HCT116 (cell line): ENCODE data around the gene CISD1. TPM values are rescaled to one million over a fixed set of nuclear protein-coding genes. Genes with fewer than 3 reads are reported as not detected.

Source experiments
- ATAC-seq: fragments of 200-7000 bp; cut with Tn5 transposase; 2 replicates; pipeline ENCODE4 v1.9.1; 2020; ENCODE audit warnings: mild to moderate bottlenecking, moderate library complexity
- BruUV-seq: library from RNA; stranded (reverse); fragments of 400-500 nt; replicated peaks from 2 replicates; lab custom pipeline; 2021; lab: Mats Ljungman, UMichigan
- CTCF ChIA-PET: fragments of 300-600 bp; sonication (Branson Sonifier 250); formaldehyde crosslinking; loops from one replicate; lab custom pipeline; 2021; ENCODE audit warnings: antibody characterized with exemption; lab: Charles Lee
- POLR2A ChIA-PET: fragments of 300-600, 350-600 bp; sonication (Branson Sonifier 250); formaldehyde crosslinking; loops from one replicate; lab custom pipeline; 2021; ENCODE audit warnings: antibody characterized with exemption; lab: Charles Lee
- RAD21 ChIA-PET, 2 experiments: fragments of 300-600 bp; sonication (Branson Sonifier 250); formaldehyde crosslinking; loops; one replicate each; lab custom pipeline; 2023; ENCODE audit warnings: low total read pairs in 2 of 2; ENCODE audit not compliant: uncharacterized antibody in 2 of 2, unreplicated experiment in 2 of 2, low non-redundant PET in 1 of 2; lab: Charles Lee
- DNase-seq: peaks from one replicate; pipeline ENCODE4 v3.0.0-alpha.2; 2010; ENCODE audit warnings: low read depth, low spot score
- H2AFZ ChIP-seq: fragments of 200-600 bp; shearing (Covaris generic), sonication (generic); 2 replicates; pipeline ENCODE4 v1.6.1; 2017; ENCODE audit warnings: low read depth, mixed run types, mixed read lengths, antibody characterized with exemption, low read length; ENCODE audit not compliant: poor library complexity, severe bottlenecking
- H3K27ac ChIP-seq: 2 replicates; pipeline ENCODE4 v1.5.1; 2012; ENCODE audit warnings: low read depth, low read length
- H3K27me3 ChIP-seq: fragments of 200-600 bp; sonication (generic); 2 replicates; pipeline ENCODE4 v1.6.1; 2016; ENCODE audit warnings: mixed run types, low read length, mixed read lengths; ENCODE audit not compliant: insufficient read depth
- H3K36me3 ChIP-seq, 2 experiments: fragments of 200-500 bp in 1 of 2; fragments of 200-600 bp in 1 of 2; sonication (Bioruptor generic) in 1 of 2; sonication (generic) in 1 of 2; 2 replicates each; pipeline versions ENCODE4 v1.5.1 to v1.6.1; 2014 to 2016; ENCODE audit warnings: low read length in 2 of 2, inconsistent platforms in 1 of 2, mixed read lengths in 1 of 2, mixed run types in 1 of 2; ENCODE audit not compliant: insufficient read depth in 2 of 2, control insufficient read depth in 1 of 2
- H3K4me1 ChIP-seq, 2 experiments: fragments of 200-600 bp in 1 of 2; sonication (generic) in 1 of 2; 2 replicates each; pipeline versions ENCODE4 v1.5.1 to v1.6.1; 2012 to 2017; ENCODE audit warnings: low read length in 2 of 2, inconsistent platforms in 1 of 2, mild to moderate bottlenecking in 1 of 2, mixed read lengths in 1 of 2, mixed run types in 1 of 2, moderate library complexity in 1 of 2; ENCODE audit not compliant: insufficient read depth in 2 of 2, control insufficient read depth in 1 of 2
- H3K4me2 ChIP-seq: fragments of 200-600 bp; sonication (generic); 2 replicates; pipeline ENCODE4 v1.6.1; 2017; ENCODE audit warnings: mixed run types, low read length, mixed read lengths
- H3K4me3 ChIP-seq, 2 experiments: fragments of 200-600 bp in 1 of 2; sonication (generic) in 1 of 2; replicated peaks in 1 of 2; 2 replicates each; pipeline ENCODE4 v1.5.1; 2011 to 2016; ENCODE audit warnings: low read length in 2 of 2, control low read depth in 1 of 2, low read depth in 1 of 2, mild to moderate bottlenecking in 1 of 2, mixed read lengths in 1 of 2, mixed run types in 1 of 2
- H3K79me2 ChIP-seq: fragments of 200-600 bp; sonication (generic); 2 replicates; pipeline ENCODE4 v1.6.1; 2017; ENCODE audit warnings: mild to moderate bottlenecking, mixed run types, low read length, moderate library complexity, mixed read lengths; ENCODE audit not compliant: insufficient read depth
- H3K9ac ChIP-seq: fragments of 200-600 bp; sonication (generic); 2 replicates; pipeline ENCODE4 v1.6.1; 2016; ENCODE audit warnings: low read length, mixed read lengths
- H3K9me2 ChIP-seq: fragments of 200-600 bp; sonication (generic), shearing (Covaris generic); 2 replicates; pipeline ENCODE4 v1.6.1; 2017; ENCODE audit warnings: mixed run types, mild to moderate bottlenecking, moderate library complexity; ENCODE audit not compliant: insufficient read depth
- H3K9me3 ChIP-seq, 2 experiments: fragments of 200-500 bp in 1 of 2; fragments of 200-600 bp in 1 of 2; sonication (Bioruptor generic) in 1 of 2; sonication (generic) in 1 of 2; 2 replicates each; pipeline ENCODE4 v1.6.1; 2014 to 2017; ENCODE audit warnings: low read length in 2 of 2, mixed read lengths in 2 of 2, inconsistent platforms in 1 of 2, low read depth in 1 of 2, mild to moderate bottlenecking in 1 of 2, mixed run types in 1 of 2, moderate library complexity in 1 of 2; ENCODE audit not compliant: control insufficient read depth in 1 of 2, insufficient read depth in 1 of 2
- H4K20me1 ChIP-seq: fragments of 200-600 bp; sonication (generic), shearing (Covaris generic); 2 replicates; pipeline ENCODE4 v1.6.1; 2017; ENCODE audit warnings: mixed run types, mild to moderate bottlenecking, moderate library complexity; ENCODE audit not compliant: insufficient read depth
- EZH2 ChIP-seq: fragments of 200-600 bp; sonication (generic); IDR thresholded peaks from 2 replicates; pipeline ENCODE4 v1.6.1; 2017; ENCODE audit warnings: antibody characterized with exemption, mixed run types
- SRF ChIP-seq: IDR thresholded peaks from 2 replicates; pipeline ENCODE4 v1.6.1; 2012; ENCODE audit warnings: low read depth
- YY1 ChIP-seq: IDR thresholded peaks from 2 replicates; pipeline ENCODE4 v1.6.1; 2011; ENCODE audit warnings: low read length, low read depth, moderate library complexity, mild to moderate bottlenecking; ENCODE audit not compliant: insufficient replicate concordance; ENCODE audit errors: extremely low read depth
- intact Hi-C: fragments of 100-400 bp; cut with micrococcal nuclease; formaldehyde crosslinking; loops from 2 replicates; pipeline ENCODE4 v1.10.0; 2022
- total RNA-seq: library from RNA; stranded (reverse); gene quantifications from one replicate; pipeline ENCODE4 v1.2.1, GENCODE V29; 2021; ENCODE audit not compliant: unreplicated experiment
- TF ChIP-seq, protein P1 (sequence below): IDR thresholded peaks from 2 replicates; pipeline ENCODE4 v1.6.1; 2012; ENCODE audit warnings: low read depth

Gene CISD1
- total RNA-seq, 1 experiment from 2014 or later: 47.3 TPM

GRCh38 chr10:58330431-58330830 is 61.5 kb downstream of the CISD1 start (continued):
- no peak for TF ChIP-seq YY1
- TF ChIP-seq EZH2: no peak
- no peak for TF ChIP-seq SRF

GRCh38 chr10:58331646-58332045 is 62.7 kb downstream of the CISD1 start:
- H4K20me1 ChIP-seq: no peaks in the 10 kb centered on the region
- TF ChIP-seq, protein P1, sequence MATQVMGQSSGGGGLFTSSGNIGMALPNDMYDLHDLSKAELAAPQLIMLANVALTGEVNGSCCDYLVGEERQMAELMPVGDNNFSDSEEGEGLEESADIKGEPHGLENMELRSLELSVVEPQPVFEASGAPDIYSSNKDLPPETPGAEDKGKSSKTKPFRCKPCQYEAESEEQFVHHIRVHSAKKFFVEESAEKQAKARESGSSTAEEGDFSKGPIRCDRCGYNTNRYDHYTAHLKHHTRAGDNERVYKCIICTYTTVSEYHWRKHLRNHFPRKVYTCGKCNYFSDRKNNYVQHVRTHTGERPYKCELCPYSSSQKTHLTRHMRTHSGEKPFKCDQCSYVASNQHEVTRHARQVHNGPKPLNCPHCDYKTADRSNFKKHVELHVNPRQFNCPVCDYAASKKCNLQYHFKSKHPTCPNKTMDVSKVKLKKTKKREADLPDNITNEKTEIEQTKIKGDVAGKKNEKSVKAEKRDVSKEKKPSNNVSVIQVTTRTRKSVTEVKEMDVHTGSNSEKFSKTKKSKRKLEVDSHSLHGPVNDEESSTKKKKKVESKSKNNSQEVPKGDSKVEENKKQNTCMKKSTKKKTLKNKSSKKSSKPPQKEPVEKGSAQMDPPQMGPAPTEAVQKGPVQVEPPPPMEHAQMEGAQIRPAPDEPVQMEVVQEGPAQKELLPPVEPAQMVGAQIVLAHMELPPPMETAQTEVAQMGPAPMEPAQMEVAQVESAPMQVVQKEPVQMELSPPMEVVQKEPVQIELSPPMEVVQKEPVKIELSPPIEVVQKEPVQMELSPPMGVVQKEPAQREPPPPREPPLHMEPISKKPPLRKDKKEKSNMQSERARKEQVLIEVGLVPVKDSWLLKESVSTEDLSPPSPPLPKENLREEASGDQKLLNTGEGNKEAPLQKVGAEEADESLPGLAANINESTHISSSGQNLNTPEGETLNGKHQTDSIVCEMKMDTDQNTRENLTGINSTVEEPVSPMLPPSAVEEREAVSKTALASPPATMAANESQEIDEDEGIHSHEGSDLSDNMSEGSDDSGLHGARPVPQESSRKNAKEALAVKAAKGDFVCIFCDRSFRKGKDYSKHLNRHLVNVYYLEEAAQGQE: no peak
- TF ChIP-seq, all 23 proteins: peak for 0
- H3K79me2 ChIP-seq: peaks cover 14% of the 10 kb centered on the region
- H3K27me3 ChIP-seq: no peaks in the 10 kb centered on the region
- H3K4me3 ChIP-seq: no peak overlapping the region
- no peaks in the 10 kb centered on the region for H3K9me2 ChIP-seq
- peaks cover 0 to 18% of the 10 kb centered on the region in 2 experiments; a peak in 2 of 4 replicates for H3K4me1 ChIP-seq
- POLR2A ChIA-PET: no interaction called here
- ATAC-seq (no peak), DNase-seq (no peak)
- H3K9me3 ChIP-seq: no peaks in the 10 kb centered on the region
- H3K27ac ChIP-seq: no peak overlapping the region
- no peak overlapping the region for H3K4me2 ChIP-seq
- intact Hi-C loops: no loop called here
- BruUV-seq: no TSS peak
- no peak overlapping the region for H2AFZ ChIP-seq
- no peak overlapping the region for H3K9ac ChIP-seq
- CTCF ChIA-PET: no interaction called here
- no peaks in the 10 kb centered on the region for H3K36me3 ChIP-seq
- RAD21 ChIA-PET: no interaction called here
